ENCODE measurements around the gene DCAF6.
"Not testable (repeated sequence)": the region's sequence is repeated elsewhere in the genome, so short reads cannot be mapped to it uniquely, and the experiment has no call there.

DCAF6 gene

DNA sequence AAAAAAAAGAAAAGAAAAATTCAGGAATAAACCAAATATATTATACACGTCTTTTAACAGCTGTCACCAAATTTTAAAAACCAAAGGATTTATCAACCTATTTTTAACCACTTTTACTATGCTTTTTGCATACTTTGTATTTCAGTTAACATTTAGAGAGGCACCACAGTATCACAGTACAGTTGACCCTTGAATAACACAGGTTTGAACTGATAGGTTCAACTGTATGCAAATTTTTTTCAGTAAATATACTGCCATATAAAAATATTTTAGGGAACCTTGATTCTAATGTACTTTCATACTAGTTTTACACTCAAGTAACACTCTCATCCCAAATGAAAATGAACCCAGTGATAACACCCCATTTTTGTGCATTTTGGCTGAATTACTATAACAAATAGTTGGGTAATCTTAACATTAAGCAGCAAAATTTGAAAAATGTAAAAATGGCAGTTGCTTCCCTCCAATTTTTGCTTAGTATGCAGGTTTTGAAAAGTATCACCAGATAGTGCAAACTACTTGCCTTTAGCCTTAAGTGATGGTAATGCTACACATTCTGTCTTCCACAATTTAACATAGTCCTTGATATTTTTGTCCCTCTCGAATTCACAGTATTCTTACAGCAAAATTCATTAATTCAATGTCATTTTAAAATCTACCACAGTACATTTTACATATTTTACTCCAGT is 11.8 kb upstream of the DCAF6 start:
- no peak for DNase-seq

DNA sequence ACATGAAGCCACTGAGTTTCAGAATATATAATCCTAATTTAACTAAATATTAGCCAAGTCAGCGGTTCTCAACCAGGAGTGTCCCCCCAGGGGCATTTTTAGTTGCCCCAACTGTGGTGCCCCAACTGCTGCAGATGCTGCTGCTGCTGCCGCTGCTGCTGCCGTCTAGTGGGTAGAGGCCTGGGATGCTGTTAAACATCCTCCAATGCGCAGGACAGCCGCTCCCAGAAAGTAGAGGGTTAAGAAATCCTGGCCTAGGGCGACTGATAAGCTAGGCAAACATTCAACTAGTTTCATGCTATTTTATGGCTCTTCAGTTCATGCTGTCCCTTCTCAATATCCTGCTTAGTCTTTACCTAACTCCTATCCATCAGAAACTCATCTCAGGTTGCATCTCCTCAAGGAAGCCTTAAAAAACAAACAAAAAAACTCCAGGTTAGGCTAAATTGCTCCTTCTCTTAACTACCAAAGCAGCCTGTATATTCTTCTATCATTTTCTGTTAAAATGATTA is 9.9 kb upstream of the DCAF6 start:
- DNase-seq, result no peak

DNA sequence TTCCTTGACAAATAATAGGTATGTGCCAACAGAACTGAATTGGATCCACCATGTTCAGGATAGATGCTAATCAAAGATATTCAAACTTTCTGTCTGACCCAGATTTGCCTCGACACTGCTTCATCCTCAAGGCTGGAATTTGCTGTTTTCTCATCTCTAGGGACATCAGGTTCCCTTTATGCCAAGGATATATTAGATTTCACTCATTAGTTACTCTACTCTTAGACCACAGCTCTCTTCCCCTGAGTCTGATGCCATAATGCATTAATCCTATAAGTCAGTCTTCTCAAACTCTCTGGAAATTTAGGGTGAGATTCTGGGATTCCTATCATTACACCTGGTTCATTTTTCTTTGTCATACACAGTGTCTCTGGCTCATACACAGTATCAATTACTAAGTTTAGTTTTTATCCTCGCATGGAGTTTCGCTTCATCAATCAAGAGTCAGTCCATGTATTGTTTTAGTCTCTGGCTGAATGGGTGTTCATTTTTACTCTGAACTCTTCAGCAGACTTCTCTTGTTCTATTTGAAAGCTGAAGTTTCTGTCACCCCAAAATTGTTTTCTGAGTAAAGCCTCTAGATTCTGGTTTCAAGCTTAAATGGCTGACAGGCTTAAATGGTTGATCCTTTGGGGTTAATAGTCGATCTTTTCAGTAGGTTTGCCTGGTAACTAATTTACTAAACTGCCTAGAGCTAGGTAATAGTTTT is 9.3 kb upstream of the DCAF6 start:
- no peak for DNase-seq

DNA sequence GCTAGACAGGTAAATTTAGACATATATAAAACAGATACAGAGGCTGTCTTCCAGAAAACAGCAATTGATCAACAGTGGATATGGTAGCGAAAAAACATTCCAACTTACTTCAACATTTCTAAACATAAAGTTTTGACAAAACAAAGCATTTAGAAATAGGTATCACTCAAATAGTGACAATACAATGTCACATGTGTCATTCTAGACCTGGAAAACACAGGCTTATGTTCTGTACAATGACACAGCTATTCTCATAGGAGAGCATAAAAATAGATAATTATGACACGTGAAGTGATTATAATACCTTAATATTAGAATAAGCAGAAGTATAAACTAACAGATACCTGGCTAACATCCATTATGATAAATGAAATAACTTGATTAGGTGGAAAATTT is 8.0 kb upstream of the DCAF6 start:
- no peak for DNase-seq

DNA sequence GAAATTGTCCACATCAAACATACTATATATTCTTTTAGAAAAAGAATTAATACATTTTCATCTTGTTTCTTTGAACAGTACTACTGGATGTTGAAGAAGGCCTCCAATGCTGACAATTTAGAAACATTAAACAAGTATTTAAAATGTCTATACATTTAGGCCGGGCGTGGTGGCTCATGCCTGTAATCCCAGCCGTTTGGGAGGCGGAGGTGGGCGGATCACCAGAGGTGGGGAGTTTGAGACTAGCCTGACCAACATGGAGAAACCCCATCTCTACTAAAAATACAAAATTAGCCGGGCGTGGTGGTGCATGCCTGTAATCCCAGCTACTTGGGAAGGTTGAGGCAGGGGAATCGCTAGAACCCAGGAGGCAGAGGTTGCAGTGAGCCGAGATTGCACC is 7.6 kb upstream of the DCAF6 start:
- DNase-seq, result not testable (repeated sequence)

DNA sequence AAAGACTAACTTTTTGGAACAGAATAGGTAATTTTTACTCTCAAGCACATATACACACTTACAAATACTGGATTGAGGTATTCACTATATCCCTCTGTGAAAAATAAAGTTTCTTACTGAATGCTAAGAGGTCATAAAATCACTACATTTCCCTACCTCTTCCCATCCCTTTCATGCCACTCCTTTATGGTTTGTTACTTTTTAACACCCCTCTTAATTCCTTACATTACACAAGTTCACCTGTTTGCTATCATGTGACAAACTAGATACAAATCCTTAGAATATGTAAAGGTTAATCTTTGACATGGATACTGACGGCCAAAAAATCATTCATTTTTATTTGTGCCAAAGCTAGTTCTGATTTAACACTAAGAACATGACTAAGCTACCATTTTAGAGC is 6.8 kb upstream of the DCAF6 start:
- no peak for DNase-seq

DNA sequence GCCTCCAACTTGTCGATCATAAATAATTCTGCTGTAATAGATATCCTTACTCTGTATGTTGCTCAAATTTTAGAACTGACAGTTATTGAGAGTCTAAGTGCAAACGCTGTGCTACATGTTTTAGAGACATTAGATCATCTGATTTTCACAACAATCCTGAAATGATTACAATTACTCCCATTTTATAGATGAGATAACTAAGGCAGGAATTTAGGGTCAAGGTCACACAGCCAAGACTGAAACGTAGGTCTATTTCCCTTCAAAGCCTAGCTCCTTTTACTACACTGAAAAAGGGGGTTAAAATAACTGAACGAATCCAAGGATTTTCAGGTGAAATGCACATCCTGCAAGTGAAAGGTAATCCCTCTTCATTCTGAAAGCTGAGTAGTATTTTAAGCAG is 2.7 kb upstream of the DCAF6 start:
- no peak for DNase-seq

DNA sequence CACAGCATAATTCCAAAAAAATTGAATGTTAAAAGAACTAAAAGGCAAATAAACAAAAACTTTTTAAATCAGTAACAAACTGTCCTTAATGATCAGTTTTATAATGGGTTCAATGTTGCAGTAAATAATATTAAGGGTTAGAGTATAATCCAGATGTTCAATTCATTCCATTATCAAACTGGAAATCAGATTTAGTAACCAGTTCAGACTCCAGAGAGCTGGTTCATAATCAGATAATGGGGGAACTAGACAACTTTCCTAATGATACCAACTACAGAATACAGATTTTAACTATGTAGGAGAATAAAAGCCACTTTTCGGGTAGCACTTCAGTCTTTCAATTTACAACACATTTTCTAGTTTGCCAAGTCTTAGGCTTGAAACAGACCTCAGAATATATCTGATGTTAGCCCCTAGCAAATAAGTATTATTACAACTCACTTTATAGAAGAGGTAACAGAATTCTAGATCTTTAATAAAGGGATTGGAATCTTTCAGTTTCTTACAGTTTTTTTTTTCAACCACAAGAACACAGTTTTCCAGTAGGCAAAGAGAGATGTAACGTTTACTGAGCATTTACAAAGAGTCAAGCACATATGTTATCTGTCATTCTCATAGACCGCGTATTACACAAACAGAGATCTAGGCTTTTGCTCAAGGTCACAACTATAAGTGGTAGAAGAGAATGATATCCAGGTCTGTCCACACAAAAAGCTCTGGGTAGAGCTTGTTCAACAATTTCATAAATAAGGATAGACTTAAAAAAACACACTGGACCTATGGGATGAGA is 1.9 kb upstream of the DCAF6 start:
- no peak for DNase-seq

DNA sequence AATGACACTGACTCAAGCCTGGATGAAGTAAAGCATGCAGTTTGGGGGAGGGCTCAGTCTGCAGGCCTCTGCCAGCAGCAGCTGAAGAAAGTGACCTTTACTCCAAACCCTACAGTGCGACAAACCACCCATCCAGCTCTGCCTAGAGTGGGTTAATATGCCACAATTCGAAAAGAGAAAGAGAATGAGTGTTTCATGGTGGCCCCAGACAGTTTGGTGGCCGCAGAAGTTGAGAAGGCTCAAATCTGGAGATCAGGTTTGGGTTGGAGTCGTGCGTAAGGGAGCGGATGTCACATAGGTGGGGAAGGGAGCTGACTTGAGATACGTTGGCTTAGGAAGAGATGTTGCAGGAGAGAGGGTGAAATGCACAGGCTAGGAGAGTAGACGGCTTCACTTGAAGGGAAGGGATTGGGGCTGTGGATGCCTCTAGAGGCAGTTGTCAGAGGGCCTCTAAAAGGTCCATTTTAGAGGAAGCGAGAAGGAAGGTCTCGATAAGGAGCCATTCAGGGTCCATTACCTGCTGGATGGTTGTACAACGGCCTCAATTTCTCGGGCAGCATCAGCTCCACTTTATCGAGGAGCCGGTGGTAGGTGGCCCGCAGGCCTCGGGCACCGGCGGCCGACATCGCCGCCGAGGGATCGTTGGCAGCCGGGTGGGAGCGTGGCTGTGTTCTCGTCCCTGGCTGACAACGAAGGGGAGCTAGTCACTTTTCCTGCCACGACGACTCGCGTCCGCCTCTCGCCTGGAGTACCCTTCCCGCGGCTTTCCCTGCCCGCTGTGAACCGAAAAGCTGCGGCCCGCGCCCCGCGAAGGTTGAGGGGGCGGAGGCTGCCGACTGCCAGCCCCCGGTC is 1.0 kb upstream of the DCAF6 start:
- no peak for DNase-seq

DNA sequence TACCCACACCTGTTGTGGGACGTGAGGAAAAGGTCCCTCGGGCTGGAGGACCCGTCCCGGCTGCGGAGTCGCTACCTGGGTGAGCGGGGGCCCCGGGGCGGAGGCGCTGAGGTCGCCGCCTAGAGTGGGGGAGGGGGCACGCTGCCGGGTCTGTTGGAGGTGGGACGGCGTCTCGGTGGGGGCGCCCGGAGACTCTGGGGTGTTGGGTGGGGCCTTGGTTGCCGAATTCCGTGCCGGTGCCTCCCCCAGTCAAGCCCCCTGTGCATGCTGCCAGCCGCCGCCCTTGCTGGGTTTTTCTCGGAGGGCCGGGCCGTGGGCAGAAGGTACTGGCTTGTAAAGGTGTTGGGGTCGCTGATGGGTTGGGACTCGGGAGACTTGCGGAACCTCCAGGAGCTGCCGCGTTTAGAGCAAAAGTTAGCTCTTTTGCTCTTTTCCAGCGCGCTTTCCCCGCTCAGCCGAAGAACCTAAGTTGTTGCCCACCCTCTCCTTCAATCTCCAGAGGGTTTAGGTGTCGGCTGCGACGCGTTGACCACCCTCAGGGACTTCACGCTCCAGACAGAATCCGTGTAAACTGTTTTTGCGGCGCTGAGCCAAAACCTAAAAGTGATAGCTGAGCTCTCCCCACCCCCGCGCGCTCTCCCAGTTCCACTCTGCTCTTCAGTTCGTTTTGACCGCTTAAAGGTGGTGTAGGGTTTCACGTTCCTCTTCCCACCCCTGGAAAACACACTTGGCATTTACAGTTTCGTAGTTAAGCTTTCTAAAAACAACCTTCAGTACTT is 636 bp downstream of the DCAF6 start, which contains the start of gene MPC2:
Gene MPC2 (minus strand): TSS at position 143 of the 779 bp plus-strand sequence. CDS start 1,231 bp downstream, outside the sequence.
- DNase-seq, result peak; percentile 21 to 24

DNA sequence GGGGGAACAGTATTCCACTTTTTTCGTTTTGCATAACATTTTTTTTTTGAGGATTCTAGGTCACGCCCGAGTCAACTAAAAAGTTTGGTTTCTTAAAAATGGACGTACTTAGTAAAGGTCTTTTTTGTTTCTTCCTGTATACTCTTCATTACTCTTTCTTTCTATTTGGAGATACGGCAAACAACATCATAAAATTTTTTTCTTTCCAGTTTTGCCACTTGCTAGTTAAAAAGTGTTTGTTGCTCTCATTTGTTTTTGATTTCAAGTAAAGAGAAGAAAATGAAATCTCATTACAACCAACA is 1.2 kb downstream of the DCAF6 start:
- DNase-seq, result no peak

DNA sequence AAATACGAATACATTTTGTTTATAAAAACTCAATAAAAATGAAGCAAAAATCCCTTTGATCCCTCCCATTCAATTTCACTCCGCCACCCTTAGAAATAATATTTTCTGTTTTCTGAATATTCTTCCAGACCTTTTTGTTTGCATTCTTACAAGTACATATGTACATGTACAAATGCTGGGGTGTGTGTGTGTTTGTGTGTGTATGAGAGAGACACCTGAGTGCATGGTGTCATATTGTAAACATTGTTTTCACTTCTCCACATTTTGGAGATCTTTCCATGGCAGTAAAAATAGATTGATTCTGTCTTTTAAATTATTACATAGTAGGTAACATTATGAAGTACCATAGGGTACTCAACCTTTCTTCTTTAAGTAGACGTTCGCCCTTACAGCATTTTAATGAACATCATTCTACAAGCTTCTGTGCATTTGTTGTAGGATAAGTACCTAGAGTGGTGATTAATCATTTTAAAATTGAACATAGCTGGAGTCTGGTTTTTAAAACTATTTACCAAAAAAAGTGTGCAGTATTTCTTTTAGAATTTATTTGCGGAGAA is 1.7 kb downstream of the DCAF6 start:
- DNase-seq, result no peak

DNA sequence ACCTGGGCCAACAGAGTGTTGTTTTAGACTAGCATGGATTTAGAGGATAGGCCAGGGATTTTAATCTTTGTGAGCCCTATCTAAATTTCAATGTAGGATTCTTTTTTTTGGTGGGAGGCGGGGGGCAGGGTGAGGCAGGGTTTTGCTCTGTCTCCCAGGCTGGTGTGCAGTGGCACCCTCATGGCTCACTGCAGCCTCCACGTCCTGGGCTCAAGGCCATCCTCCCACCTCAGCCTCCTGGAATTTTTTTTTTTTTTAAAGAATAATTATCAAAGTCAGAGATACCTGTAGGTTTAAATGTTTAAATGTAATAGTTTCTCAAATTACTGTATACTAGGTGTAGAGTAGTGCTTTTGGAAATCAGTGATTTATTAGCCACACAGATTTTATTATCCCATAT is 3.8 kb downstream of the DCAF6 start:
- DNase-seq, result no peak

DNA sequence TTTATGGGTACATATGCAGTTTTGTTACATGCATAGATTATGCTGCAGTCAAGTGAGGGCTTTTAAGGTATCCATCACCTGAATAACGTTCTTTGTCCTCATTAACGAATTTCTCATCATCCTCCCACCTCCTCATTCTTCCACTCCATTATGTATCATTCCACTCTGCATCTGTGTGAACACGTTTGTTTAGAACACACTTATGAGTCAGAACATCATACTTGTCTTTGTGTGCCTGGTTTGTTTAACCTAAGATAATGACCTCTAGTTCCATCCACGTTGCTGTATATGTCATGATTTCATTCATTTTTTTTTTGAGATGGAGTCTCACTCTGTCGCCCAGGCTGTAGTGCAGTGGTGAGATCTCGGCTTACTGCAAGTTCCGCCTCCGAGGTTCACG is 7.1 kb downstream of the DCAF6 start:
- DNase-seq, result no peak

DNA sequence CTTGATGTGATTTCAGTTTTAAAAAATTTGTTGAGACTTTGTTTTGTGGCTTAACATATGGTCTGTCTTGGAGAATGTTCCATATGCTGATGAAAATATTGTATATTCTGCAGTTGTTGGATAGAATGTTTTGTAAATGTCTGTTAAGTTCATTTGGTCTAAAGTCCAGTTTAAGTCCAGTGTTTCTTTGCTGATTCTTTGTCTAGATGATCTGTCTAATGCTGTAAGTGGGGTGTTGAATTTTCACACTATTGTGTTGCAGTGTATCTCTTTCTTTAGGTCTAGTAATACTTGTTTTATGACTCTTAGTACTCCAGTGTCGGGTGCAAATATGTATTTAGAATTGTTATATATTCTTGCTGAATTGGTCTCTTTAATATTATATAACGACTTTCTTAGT is 11.2 kb downstream of the DCAF6 start:
- DNase-seq, result no peak

DNA sequence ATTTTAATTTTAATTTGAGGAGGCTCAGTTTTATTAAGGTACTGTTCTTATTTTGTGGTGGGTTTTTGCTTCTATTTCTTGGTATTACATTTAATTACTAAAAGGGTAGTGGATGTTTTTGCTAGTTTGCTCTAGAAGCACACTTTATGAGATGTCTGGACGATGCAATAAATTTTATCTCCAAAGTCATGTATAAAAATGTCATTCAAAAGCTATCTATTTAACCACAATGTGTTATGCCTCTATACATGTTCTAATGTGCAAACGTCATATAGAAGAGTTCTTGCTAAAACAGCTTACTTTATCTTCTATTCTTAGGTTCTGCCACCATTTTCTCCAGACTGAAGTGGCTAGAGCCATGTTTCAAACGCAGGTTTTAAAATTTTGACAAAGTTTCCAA is 13.3 kb downstream of the DCAF6 start:
- no peak for DNase-seq

DNA sequence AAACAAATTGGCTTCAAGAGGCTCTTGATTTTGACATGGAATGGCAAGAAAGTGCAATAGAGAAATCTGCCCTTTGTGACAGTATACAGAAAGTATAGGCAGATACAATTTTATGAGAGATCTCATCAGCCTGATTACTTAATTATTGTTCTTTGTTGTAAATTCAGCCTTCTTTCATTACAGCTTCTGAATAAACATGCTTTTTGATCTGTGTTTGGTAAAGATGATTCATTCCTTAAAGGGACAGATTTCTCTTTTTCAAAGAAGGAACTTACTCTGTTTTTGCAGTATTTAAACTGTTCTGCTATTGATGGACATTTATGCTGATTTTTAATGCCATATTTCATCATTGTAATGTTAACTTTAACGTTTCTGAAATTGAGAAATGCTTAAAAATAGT is 14.1 kb downstream of the DCAF6 start:
- no peak for DNase-seq

DNA sequence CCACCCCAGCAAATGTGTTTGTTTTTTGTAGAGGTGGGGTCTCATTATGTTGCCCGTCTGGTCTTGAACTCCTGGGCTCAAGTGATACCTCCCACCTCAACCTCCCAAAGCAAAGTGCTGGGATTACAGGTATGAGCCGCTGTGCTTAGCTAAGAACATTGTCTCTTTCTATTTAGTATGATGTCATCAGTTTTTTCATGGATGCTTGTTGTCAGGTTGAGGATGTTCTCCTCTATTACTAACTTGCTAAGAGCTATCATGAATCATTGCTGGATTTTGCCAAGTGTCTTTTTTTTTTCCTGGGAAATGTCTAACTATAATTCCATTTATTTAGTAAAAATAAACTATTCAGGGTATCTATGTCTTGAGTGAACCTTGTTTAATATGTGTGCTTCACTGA is 19.4 kb downstream of the DCAF6 start:
- no peak for DNase-seq

DNA sequence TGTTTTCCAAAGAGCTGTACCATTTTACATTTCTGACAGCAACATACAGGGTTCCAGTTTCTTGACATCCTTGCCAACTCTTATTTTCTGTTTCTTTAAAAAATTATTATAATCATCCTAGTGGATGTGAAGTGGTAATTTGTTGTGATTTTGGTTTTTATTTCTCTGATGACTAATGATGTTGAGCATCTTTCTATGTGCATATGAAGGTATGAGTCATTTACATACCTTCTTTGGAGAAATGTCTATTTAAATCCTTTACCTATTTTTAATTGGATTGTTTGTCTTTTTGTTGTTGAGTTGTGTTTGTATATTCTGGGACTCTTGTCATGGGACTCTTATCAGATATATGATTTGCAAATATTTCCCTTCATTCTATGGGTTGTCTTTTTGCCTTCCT is 21.2 kb downstream of the DCAF6 start:
- no peak for DNase-seq

DNA sequence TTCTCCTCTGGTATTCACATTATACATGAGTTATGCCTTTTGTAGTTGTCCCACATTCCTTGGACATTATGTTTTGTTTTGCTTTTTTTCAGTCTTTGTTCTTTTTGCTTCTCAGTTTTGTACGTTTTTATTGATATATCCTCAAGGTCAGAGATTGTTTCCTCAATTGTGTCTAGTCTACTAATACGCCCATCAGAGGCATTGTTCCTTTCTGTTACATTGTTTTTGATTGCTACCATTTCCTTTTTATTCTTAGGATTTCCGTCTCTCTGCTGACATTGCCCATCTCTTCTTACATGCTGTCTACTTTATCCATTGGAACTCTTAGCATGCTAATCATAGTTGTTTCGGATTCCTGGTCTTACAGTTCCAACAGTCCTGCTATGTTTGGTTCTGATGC is 28.2 kb downstream of the DCAF6 start:
- no peak for DNase-seq

DNA sequence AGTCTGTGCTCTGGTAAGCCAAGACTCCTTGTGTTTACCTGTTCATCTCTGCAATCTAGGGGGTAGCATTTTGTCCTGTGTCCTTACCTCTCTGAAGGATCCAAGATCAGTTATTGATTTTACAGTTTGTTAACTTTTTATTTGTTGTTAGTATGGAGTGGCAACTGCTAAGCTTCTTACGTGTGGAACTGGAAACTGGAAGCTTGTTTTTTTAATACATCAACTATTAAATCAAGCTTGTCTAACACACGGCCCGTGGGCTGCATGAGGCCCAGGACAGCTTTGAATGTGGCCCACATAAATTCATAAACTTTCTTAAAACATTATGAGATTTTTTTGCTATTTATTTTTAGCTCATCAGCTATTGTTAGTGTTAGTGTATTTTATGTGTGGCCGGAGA is 29.6 kb downstream of the DCAF6 start:
- DNase-seq, result no peak

DNA sequence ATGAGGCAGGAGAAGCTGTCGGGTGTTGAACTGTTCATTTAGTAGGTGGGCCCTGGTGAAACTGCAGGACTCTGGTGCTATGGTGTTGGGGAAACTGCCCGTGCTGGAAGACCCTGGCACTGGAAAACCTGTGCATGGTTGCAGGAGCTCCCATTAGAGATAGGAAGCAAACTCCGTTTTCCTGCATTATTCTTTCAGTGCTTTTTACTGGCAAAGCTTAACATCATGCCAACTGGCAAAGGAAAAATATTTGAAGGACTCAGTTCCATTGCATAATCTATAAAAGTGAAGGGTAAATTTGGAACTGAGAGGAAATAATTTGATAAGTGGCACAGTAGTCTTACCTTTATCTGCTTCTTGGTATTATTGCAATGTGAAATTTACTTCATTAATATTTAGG is 32.1 kb downstream of the DCAF6 start:
- no peak for DNase-seq

All from NCI-H1930 (cell line).